H9 (cell line): ENCODE results near the gene DDX19B. TPM values are rescaled to one million over a fixed set of nuclear protein-coding genes. Genes with fewer than 3 reads are reported as not detected.
A peak's percentile ranks its signal among the peaks of the same experiment; 100 is the strongest.

Experiments used
- DNase-seq: peaks from one replicate; pipeline ENCODE4 v3.0.0-alpha.2; 2017
- H2AFZ ChIP-seq: one replicate; pipeline ENCODE4 v1.6.1; 2013; ENCODE audit warnings: mild to moderate bottlenecking, low read length, control low read depth, moderate library complexity
- H2AK5ac ChIP-seq: 2 replicates; pipeline ENCODE4 v1.6.1; 2013; ENCODE audit warnings: low read length, control low read depth, mixed read lengths; ENCODE audit not compliant: insufficient read length
- H2BK120ac ChIP-seq: one replicate; pipeline ENCODE4 v1.6.1; 2013; ENCODE audit warnings: low read depth, mild to moderate bottlenecking, low read length, control low read depth, inconsistent platforms; ENCODE audit not compliant: poor library complexity, severe bottlenecking
- H2BK12ac ChIP-seq: 2 replicates; pipeline ENCODE4 v1.6.1; 2013; ENCODE audit warnings: low read length, control low read depth, mixed read lengths, low read depth; ENCODE audit not compliant: insufficient read length
- H2BK15ac ChIP-seq: 2 replicates; pipeline ENCODE4 v1.6.1; 2013; ENCODE audit warnings: low read depth, low read length, control low read depth
- H2BK20ac ChIP-seq: one replicate; pipeline ENCODE4 v1.6.1; 2013; ENCODE audit warnings: low read depth, mild to moderate bottlenecking, low read length, control low read depth, inconsistent platforms; ENCODE audit not compliant: poor library complexity, severe bottlenecking
- H2BK5ac ChIP-seq: 2 replicates; pipeline ENCODE4 v1.6.1; 2013; ENCODE audit warnings: low read length, control low read depth, mixed read lengths; ENCODE audit not compliant: insufficient read length
- H3K14ac ChIP-seq: 2 replicates; pipeline ENCODE4 v1.6.1; 2013; ENCODE audit warnings: low read length, control low read depth; ENCODE audit not compliant: insufficient read depth
- H3K18ac ChIP-seq: 2 replicates; pipeline ENCODE4 v1.6.1; 2013; ENCODE audit warnings: low read depth, mild to moderate bottlenecking, mixed read lengths, low read length, control low read depth; ENCODE audit not compliant: insufficient read length
- H3K23ac ChIP-seq: 2 replicates; pipeline ENCODE4 v1.6.1; 2013; ENCODE audit warnings: low read length, control low read depth, mixed read lengths, low read depth; ENCODE audit not compliant: insufficient read length
- H3K23me2 ChIP-seq: 2 replicates; pipeline ENCODE4 v1.6.1; 2013; ENCODE audit warnings: low read depth, mild to moderate bottlenecking, mixed read lengths, low read length, control low read depth; ENCODE audit not compliant: insufficient read length, poor library complexity, severe bottlenecking
- H3K27ac ChIP-seq: 2 replicates; pipeline ENCODE4 v1.5.1; 2013; ENCODE audit warnings: low read length, control low read depth, mixed read lengths, low read depth; ENCODE audit not compliant: insufficient read length
- H3K27me3 ChIP-seq: 2 replicates; pipeline ENCODE4 v1.6.1; 2013; ENCODE audit warnings: low read length, control low read depth, inconsistent platforms; ENCODE audit not compliant: insufficient read depth
- H3K4ac ChIP-seq: 2 replicates; pipeline ENCODE4 v1.6.1; 2013; ENCODE audit warnings: low read depth, mild to moderate bottlenecking, control low read depth, inconsistent platforms, low read length, moderate library complexity
- H3K4me1 ChIP-seq: 2 replicates; pipeline ENCODE4 v1.6.1; 2013; ENCODE audit warnings: low read length, control low read depth, inconsistent platforms; ENCODE audit not compliant: insufficient read depth
- H3K4me2 ChIP-seq: 2 replicates; pipeline ENCODE4 v1.6.1; 2013; ENCODE audit warnings: low read length, control low read depth, mixed read lengths; ENCODE audit not compliant: insufficient read length, insufficient read depth
- H3K56ac ChIP-seq: 2 replicates; pipeline ENCODE4 v1.6.1; 2013; ENCODE audit warnings: low read depth, mild to moderate bottlenecking, mixed read lengths, low read length, control low read depth; ENCODE audit not compliant: insufficient read length
- H3K79me1 ChIP-seq: 2 replicates; pipeline ENCODE4 v1.6.1; 2013; ENCODE audit warnings: low read depth, mild to moderate bottlenecking, moderate library complexity, low read length, control low read depth, inconsistent platforms; ENCODE audit not compliant: insufficient read depth, poor library complexity, severe bottlenecking
- H3K79me2 ChIP-seq: 2 replicates; pipeline ENCODE4 v1.6.1; 2013; ENCODE audit warnings: low read length, control low read depth, inconsistent platforms; ENCODE audit not compliant: insufficient read depth
- H3K9ac ChIP-seq: 2 replicates; pipeline ENCODE4 v1.6.1; 2013; ENCODE audit warnings: low read length, control low read depth, mixed read lengths; ENCODE audit not compliant: insufficient read length; ENCODE audit errors: extremely low read depth
- H3K9me3 ChIP-seq: one replicate; pipeline ENCODE4 v1.6.1; 2013; ENCODE audit warnings: low read depth, low read length, inconsistent platforms; ENCODE audit not compliant: control insufficient read depth
- H3T11ph ChIP-seq: one replicate; pipeline ENCODE4 v1.6.1; 2013; ENCODE audit warnings: mild to moderate bottlenecking, low read length, control low read depth, inconsistent platforms
- H4K20me1 ChIP-seq: one replicate; pipeline ENCODE4 v1.6.1; 2013; ENCODE audit not compliant: control insufficient read depth, insufficient read length, insufficient read depth
- H4K5ac ChIP-seq: 2 replicates; pipeline ENCODE4 v1.6.1; 2013; ENCODE audit warnings: low read depth, mild to moderate bottlenecking, mixed read lengths, low read length, control low read depth; ENCODE audit not compliant: insufficient read length
- H4K8ac ChIP-seq: replicated peaks from 2 replicates; pipeline ENCODE4 v1.6.1; 2013; ENCODE audit warnings: low read length, control low read depth, mixed read lengths, low read depth; ENCODE audit not compliant: insufficient read length
- H4K91ac ChIP-seq: 2 replicates; pipeline ENCODE4 v1.6.1; 2013; ENCODE audit warnings: low read depth, mild to moderate bottlenecking, moderate library complexity, mixed read lengths, low read length, control low read depth; ENCODE audit not compliant: insufficient read length
- H3K27ac Mint-ChIP-seq, 3 experiments: 2 replicates in 2 of 3; 3 replicates in 1 of 3; pipeline ENCODE4 v1.8.0; 2020 to 2021; ENCODE audit warnings: mixed read lengths in 3 of 3, mild to moderate bottlenecking in 1 of 3, moderate library complexity in 1 of 3
- H3K27me3 Mint-ChIP-seq: 2 replicates; pipeline ENCODE4 v1.8.0; 2021; ENCODE audit warnings: low read depth, mild to moderate bottlenecking, moderate library complexity, mixed read lengths
- H3K36me3 Mint-ChIP-seq, 3 experiments: 2 replicates in 2 of 3; 3 replicates in 1 of 3; pipeline ENCODE4 v1.8.0; 2020 to 2021; ENCODE audit warnings: low read depth in 3 of 3, mixed read lengths in 3 of 3; ENCODE audit not compliant: insufficient read depth in 1 of 3
- H3K4me1 Mint-ChIP-seq, 2 experiments: 2 replicates each; pipeline ENCODE4 v1.8.0; 2020; ENCODE audit warnings: mixed read lengths in 2 of 2
- H3K4me3 Mint-ChIP-seq, 2 experiments: 2 replicates in 1 of 2; 3 replicates in 1 of 2; pipeline ENCODE4 v1.8.0; 2020 to 2021; ENCODE audit warnings: mild to moderate bottlenecking in 2 of 2, mixed read lengths in 2 of 2, moderate library complexity in 1 of 2
- H3K9me3 Mint-ChIP-seq, 2 experiments: 2 replicates in 1 of 2; 3 replicates in 1 of 2; pipeline ENCODE4 v1.8.0; 2020; ENCODE audit warnings: mild to moderate bottlenecking in 2 of 2, mixed read lengths in 2 of 2, moderate library complexity in 1 of 2
- CTCF ChIP-seq: fragments of 200-600 bp; sonication (generic); conservative IDR thresholded peaks from 3 replicates; pipeline ENCODE4 v1.8.0; 2021; ENCODE audit warnings: antibody characterized with exemption, mild to moderate bottlenecking
- WGBS: extraction: QIAGEN DNeasy Blood & Tissue Kit; methylation state at CpG from one replicate; pipeline ENCODE4 v1.1.7; 2013; ENCODE audit warnings: missing lambda C conversion rate, low lambda C conversion rate, mixed read lengths; ENCODE audit not compliant: insufficient read length; ENCODE audit errors: extremely low coverage; 5-methylcytosine and 5-hydroxymethylcytosine counted together
- total RNA-seq: library from RNA; stranded (reverse); gene quantifications from 2 replicates; pipeline ENCODE4 v1.2.1, GENCODE V29; 2021

Gene DDX19B
- total RNA-seq, 1 experiment from 2014 or later = 47.3 TPM

- Histone ChIP-seq H4K5ac (no peak overlapping the region), H3K23me2 (peaks cover 3% of the 10 kb centered on the region), H2BK120ac (no peak overlapping the region), H3K9me3 (no peaks in the 10 kb centered on the region), H4K20me1 (no peaks in the 10 kb centered on the region), H3K56ac (no peak overlapping the region), H3K4me1 (no peaks in the 10 kb centered on the region), H2BK15ac (no peak overlapping the region), H3K4me2 (no peak overlapping the region), H4K91ac (no peak overlapping the region), H2BK12ac (no peak overlapping the region), H4K8ac (no peak overlapping the region), H3K18ac (no peak overlapping the region), H3K79me1 (peaks cover 4% of the 10 kb centered on the region), H3K27me3 (no peaks in the 10 kb centered on the region), H3T11ph (no peak overlapping the region), H3K23ac (no peak overlapping the region), H2AFZ (no peak overlapping the region), H3K79me2 (no peaks in the 10 kb centered on the region; the same call in 1 of the 2 replicates), H3K14ac (no peak overlapping the region), H3K27ac (no peak overlapping the region), H2BK5ac (no peak overlapping the region), H3K9ac (no peak overlapping the region), H2BK20ac (no peak overlapping the region), H3K4ac (no peak overlapping the region), H2AK5ac (no peak overlapping the region)
- DNase-seq = no peak
- Mint-ChIP-seq H3K4me3 (peak overlapping the region in 1 of 2 experiments; percentile 19; a peak in 1 of 5 replicates), H3K27me3 (no peaks in the 10 kb centered on the region), H3K9me3 (no peaks in the 10 kb centered on the region), H3K27ac (no peak overlapping the region), H3K36me3 (peaks cover 10 to 33% (median 14%) of the 10 kb centered on the region in 3 experiments; a peak in 6 of 7 replicates), H3K4me1 (peaks cover 7 to 11% of the 10 kb centered on the region in 2 experiments; a peak in 3 of 4 replicates)
- no CpG with 5 or more reads among the region's 2 CpGs for WGBS
- no peak for TF ChIP-seq CTCF
Observed at GRCh38 chr16:70348991-70349390, 50.0 kb downstream of the DDX19B start.
